Loucy (cell line): ENCODE data around the gene MOGAT3.

ENCODE experiments used
- EZH2phosphoT487 ChIP-seq: fragments of 200-600 bp; IDR thresholded peaks from 2 replicates; pipeline ENCODE4 v1.6.1; 2018; ENCODE audit warnings: antibody characterized with exemption, mild to moderate bottlenecking, moderate library complexity, borderline replicate concordance
- TF ChIP-seq, protein P1 (sequence below): fragments of 200-600 bp; sonication (generic); conservative IDR thresholded peaks from 2 replicates; pipeline ENCODE4 v1.5.1; 2014; ENCODE audit warnings: mild to moderate bottlenecking, antibody characterized with exemption, low read length

DNA sequence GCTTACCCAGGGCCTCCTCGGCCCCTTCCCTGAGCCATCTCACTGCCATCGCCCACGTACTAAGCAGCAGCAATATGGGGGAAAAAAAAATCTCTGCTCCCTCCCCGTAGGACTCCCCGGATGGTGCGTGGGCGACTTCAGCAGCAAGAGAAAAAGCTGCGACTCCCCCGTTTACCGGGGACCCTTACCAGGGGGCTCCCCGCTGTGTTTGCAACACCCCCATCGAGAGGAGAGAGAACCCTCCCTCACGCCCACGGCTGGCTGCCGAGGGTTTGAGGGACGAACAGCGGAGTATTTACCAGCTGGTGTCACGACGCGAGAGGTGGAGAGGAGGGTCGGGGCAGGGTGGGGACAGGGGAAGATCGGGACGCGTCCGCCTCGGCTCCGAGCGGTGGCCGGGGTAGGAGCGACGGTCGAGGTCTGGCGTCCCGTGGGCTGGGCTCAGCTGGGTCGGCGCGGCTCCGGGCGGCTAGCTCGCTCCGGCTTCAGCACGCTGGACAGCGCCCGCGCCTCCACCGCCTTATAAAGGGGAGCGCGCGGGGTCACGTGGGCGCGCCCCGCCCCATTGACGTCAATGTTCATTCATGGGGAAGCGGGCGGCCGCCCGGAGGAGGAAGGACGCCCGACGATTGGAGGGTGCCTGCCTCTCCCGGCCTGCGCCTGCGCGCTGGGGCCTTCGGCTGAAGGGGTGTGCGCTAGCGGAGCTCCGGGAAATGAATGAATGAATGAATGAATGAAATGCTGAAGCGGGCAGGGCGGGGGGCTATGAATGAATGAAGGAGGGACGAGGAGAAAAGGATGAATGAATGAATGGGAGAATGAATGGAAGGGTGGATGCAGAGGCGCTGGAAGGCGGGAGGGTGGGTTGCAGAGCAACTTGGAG is 35.5 kb downstream of the MOGAT3 start, which contains the start of gene VGF:
- TF ChIP-seq, protein P1, sequence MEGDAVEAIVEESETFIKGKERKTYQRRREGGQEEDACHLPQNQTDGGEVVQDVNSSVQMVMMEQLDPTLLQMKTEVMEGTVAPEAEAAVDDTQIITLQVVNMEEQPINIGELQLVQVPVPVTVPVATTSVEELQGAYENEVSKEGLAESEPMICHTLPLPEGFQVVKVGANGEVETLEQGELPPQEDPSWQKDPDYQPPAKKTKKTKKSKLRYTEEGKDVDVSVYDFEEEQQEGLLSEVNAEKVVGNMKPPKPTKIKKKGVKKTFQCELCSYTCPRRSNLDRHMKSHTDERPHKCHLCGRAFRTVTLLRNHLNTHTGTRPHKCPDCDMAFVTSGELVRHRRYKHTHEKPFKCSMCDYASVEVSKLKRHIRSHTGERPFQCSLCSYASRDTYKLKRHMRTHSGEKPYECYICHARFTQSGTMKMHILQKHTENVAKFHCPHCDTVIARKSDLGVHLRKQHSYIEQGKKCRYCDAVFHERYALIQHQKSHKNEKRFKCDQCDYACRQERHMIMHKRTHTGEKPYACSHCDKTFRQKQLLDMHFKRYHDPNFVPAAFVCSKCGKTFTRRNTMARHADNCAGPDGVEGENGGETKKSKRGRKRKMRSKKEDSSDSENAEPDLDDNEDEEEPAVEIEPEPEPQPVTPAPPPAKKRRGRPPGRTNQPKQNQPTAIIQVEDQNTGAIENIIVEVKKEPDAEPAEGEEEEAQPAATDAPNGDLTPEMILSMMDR = no peak
- TF ChIP-seq EZH2phosphoT487 = no peak
